ENCODE data around the gene SIX5. TPM values are rescaled to one million over a fixed set of nuclear protein-coding genes. Genes with fewer than 3 reads are reported as not detected.

Gene SIX5
- total and polyA plus RNA-seq, 2 experiments from 2014 or later: 15.6 to 17.0 TPM

- H3K4me1 ChIP-seq (ENCODE audit: insufficient read depth): no peaks in the 10 kb centered on the region
- no peak overlapping the region for H3K4me3 ChIP-seq
- no peaks in the 10 kb centered on the region for H3K9me2 ChIP-seq (replicated peaks; ENCODE audit: insufficient read depth)
- H3K4me2 ChIP-seq: no peak overlapping the region
- H3K9me3 ChIP-seq (ENCODE audit: low read depth): no peaks in the 10 kb centered on the region
- H4K20me1 ChIP-seq (ENCODE audit: insufficient read depth, poor library complexity, severe bottlenecking): no peaks in the 10 kb centered on the region
- no peaks in the 10 kb centered on the region for H3K27me3 ChIP-seq
- no peak overlapping the region for H3K27ac ChIP-seq
- H3K36me3 ChIP-seq (replicated peaks; ENCODE audit: insufficient read depth, low read depth): no peaks in the 10 kb centered on the region
- no peak for DNase-seq (ENCODE audit: low spot score)
- no peak overlapping the region for H2AFZ ChIP-seq
- no peaks in the 10 kb centered on the region for H3K79me2 ChIP-seq
- TF ChIP-seq EZH2 (IDR thresholded peaks at IDR 0.05; ENCODE audit: borderline replicate concordance): no peak
- TF ChIP-seq EZH2phosphoT487 (IDR thresholded peaks at IDR 0.05; ENCODE audit: low read depth, severe bottlenecking, unreplicated experiment): no peak
- no peak for TF ChIP-seq CTCF (IDR thresholded peaks at IDR 0.05; ENCODE audit: poor library complexity)
These were observed 36.7 kb upstream of the SIX5 start for GRCh38 chr19:45805719-45806118.

DNA sequence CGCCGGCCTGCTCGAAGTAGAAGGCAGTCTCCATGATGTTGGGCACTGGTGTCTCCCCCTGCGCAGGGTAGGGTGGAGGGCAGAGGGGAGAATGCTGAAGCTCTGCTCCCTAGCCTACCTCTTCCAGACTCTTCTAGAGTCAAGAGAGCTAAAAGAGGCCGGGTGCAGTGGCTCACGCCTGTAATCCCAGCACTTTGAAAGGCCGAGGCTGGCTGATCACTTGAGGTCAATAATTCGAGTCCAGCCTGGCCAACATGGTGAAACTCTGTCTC, 35.8 kb upstream of the SIX5 start:
- H3K4me3 ChIP-seq: no peak overlapping the region
- no peaks in the 10 kb centered on the region for H3K4me1 ChIP-seq (ENCODE audit: insufficient read depth)
- H4K20me1 ChIP-seq (ENCODE audit: insufficient read depth, poor library complexity, severe bottlenecking): no peaks in the 10 kb centered on the region
- WGBS (ENCODE audit: low lambda C conversion rate, missing lambda C conversion rate): 91% methylated on average over 8 of the region's 8 CpGs
- no peaks in the 10 kb centered on the region for H3K9me3 ChIP-seq (ENCODE audit: low read depth)
- no peaks in the 10 kb centered on the region for H3K9me2 ChIP-seq (replicated peaks; ENCODE audit: insufficient read depth)
- no peaks in the 10 kb centered on the region for H3K36me3 ChIP-seq (replicated peaks; ENCODE audit: insufficient read depth, low read depth)
- no peaks in the 10 kb centered on the region for H3K79me2 ChIP-seq
- H2AFZ ChIP-seq: no peak overlapping the region
- H3K27ac ChIP-seq: no peak overlapping the region
- no peak overlapping the region for H3K4me2 ChIP-seq
- TF ChIP-seq EZH2phosphoT487 (IDR thresholded peaks at IDR 0.05; ENCODE audit: low read depth, severe bottlenecking, unreplicated experiment) (no peak), CTCF (IDR thresholded peaks at IDR 0.05; ENCODE audit: poor library complexity) (no peak), EZH2 (IDR thresholded peaks at IDR 0.05; ENCODE audit: borderline replicate concordance) (no peak)
- no peaks in the 10 kb centered on the region for H3K27me3 ChIP-seq
- no peak for DNase-seq (ENCODE audit: low spot score)

GRCh38 chr19:45804140-45804958, 35.3 kb upstream of the SIX5 start:
- Histone ChIP-seq H3K9me2 (replicated peaks; ENCODE audit: insufficient read depth) (no peaks in the 10 kb centered on the region), H3K27me3 (no peaks in the 10 kb centered on the region), H3K79me2 (no peaks in the 10 kb centered on the region), H3K9me3 (ENCODE audit: low read depth) (no peaks in the 10 kb centered on the region), H3K4me2 (no peak overlapping the region), H4K20me1 (ENCODE audit: insufficient read depth, poor library complexity, severe bottlenecking) (no peaks in the 10 kb centered on the region), H3K4me3 (no peak overlapping the region), H2AFZ (no peak overlapping the region), H3K36me3 (replicated peaks; ENCODE audit: insufficient read depth, low read depth) (no peaks in the 10 kb centered on the region), H3K27ac (no peak overlapping the region), H3K4me1 (ENCODE audit: insufficient read depth) (no peaks in the 10 kb centered on the region)
- WGBS (ENCODE audit: low lambda C conversion rate, missing lambda C conversion rate): 94% methylated on average over 49 of the region's 57 CpGs
- DNase-seq (ENCODE audit: low spot score): no peak
- TF ChIP-seq EZH2 (IDR thresholded peaks at IDR 0.05; ENCODE audit: borderline replicate concordance) (no peak), EZH2phosphoT487 (IDR thresholded peaks at IDR 0.05; ENCODE audit: low read depth, severe bottlenecking, unreplicated experiment) (no peak), CTCF (IDR thresholded peaks at IDR 0.05; ENCODE audit: poor library complexity) (no peak)

Data from hepatocyte (in vitro differentiated cells).